AG04450 (cell line): ENCODE data around the gene RILP. TPM values are rescaled to one million over a fixed set of nuclear protein-coding genes. Genes with fewer than 3 reads are reported as not detected.
"Not testable (repeated sequence)": the region's sequence is repeated elsewhere in the genome, so short reads cannot be mapped to it uniquely, and the experiment has no call there.

Experiments used
- CTCF ChIA-PET: fragments of 300-600, 350-600 bp; formaldehyde crosslinking; extraction: SDS; loops from one replicate; lab custom pipeline; 2022; ENCODE audit warnings: antibody characterized with exemption, inconsistent platforms; lab: Charles Lee
- POLR2A ChIA-PET: fragments of 350-600 bp; formaldehyde crosslinking; extraction: SDS; loops from one replicate; lab custom pipeline; 2021; ENCODE audit warnings: antibody characterized with exemption, inconsistent platforms; lab: Yijun Ruan, JAX
- DNase-seq: peaks from one replicate; pipeline ENCODE4 v3.0.0-alpha.2; 2011; ENCODE audit warnings: low read depth, low spot score
- H3K27ac ChIP-seq: one replicate; pipeline ENCODE4 v1.5.1; 2012; ENCODE audit warnings: low read depth, low read length, control low read depth
- H3K27me3 ChIP-seq: one replicate; pipeline ENCODE4 v1.6.0; 2012; ENCODE audit warnings: low read length; ENCODE audit not compliant: control insufficient read depth, insufficient read depth
- H3K4me3 ChIP-seq: 2 replicates; pipeline ENCODE4 v1.5.1; 2011; ENCODE audit warnings: mild to moderate bottlenecking, low read depth, low read length, control low read depth
- H3K9me3 ChIP-seq: 2 replicates; pipeline ENCODE4 v1.5.1; 2012; ENCODE audit warnings: low read length; ENCODE audit not compliant: control insufficient read depth, insufficient read depth
- CTCF ChIP-seq: IDR thresholded peaks from 2 replicates; pipeline ENCODE4 v1.5.1; 2011; ENCODE audit warnings: low read depth, low read length, control low read depth, inconsistent platforms
- polyA minus RNA-seq: library from RNA; depleted of rRNA, polyadenylated mRNA; stranded (reverse); fragments of >200 nt; gene quantifications from 2 replicates; pipeline ENCODE4 v1.2.3, GENCODE V29; 2011; rRNA and poly(A)+ RNA removed
- polyA plus RNA-seq: library from polyadenylated mRNA; depleted of rRNA; stranded (reverse); fragments of >200 nt; gene quantifications from 2 replicates; pipeline ENCODE4 v1.2.3, GENCODE V29; 2011; rRNA removed

RILP gene
- polyA plus RNA-seq (5.8 and 9.3 TPM in 2 replicates), polyA minus RNA-seq (3.3 and 4.0 TPM in 2 replicates)

GRCh38 chr17:1649844-1650501 lies at the start of gene RILP:
Gene RILP (minus strand): TSS chr17:1649866. CDS start chr17:1649804, 62 bp downstream.
- Histone ChIP-seq H3K27ac (peak within 1 kb of the TSS; percentile 57), H3K9me3 (no peaks in the 10 kb centered on the region), H3K27me3 (no peaks in the 10 kb centered on the region), H3K4me3 (peak within 1 kb of the TSS; percentile 63)
- ChIA-PET CTCF (interaction anchor here (0.6 to 3.8 kb wide), 13 partner anchors 9 to 421 kb away, joined by 3 to 71 read pairs (median 4); no protein-coding TSS in a partner anchor), POLR2A (interaction anchor here (0.6 to 4.5 kb wide), 7 partner anchors 11 to 225 kb away, joined by 3 to 48 read pairs (median 8); no protein-coding TSS in a partner anchor)
- no peak for TF ChIP-seq CTCF
- DNase-seq, result no peak

GRCh38 chr17:1697681-1698080 lies 48.0 kb upstream of the RILP start:
- peaks cover 5% of the 10 kb centered on the region for H3K9me3 ChIP-seq
- DNase-seq, result no peak
- H3K27ac ChIP-seq, result no peak overlapping the region
- H3K4me3 ChIP-seq, result no peak overlapping the region
- ChIA-PET POLR2A (no interaction called here), CTCF (no interaction called here)
- TF ChIP-seq CTCF, result no peak
- H3K27me3 ChIP-seq, result no peaks in the 10 kb centered on the region

- peaks cover 10% of the 10 kb centered on the region for H3K9me3 ChIP-seq
- H3K4me3 ChIP-seq, result no peak overlapping the region
- no peak overlapping the region for H3K27ac ChIP-seq
- DNase-seq, result no peak
- POLR2A ChIA-PET, result no interaction called here
- no peak for TF ChIP-seq CTCF
- CTCF ChIA-PET, result no interaction called here
- H3K27me3 ChIP-seq, result no peaks in the 10 kb centered on the region
Measured at GRCh38 chr17:1695365-1695764, 45.7 kb upstream of the RILP start.

- ChIA-PET CTCF (no interaction called here), POLR2A (no interaction called here)
- Histone ChIP-seq H3K9me3 (peaks cover 10% of the 10 kb centered on the region), H3K4me3 (no peak overlapping the region), H3K27ac (no peak overlapping the region), H3K27me3 (no peaks in the 10 kb centered on the region)
- DNase-seq, result no peak
- TF ChIP-seq CTCF, result no peak
Measured at GRCh38 chr17:1693339-1693738, 43.7 kb upstream of the RILP start.

- POLR2A ChIA-PET, result no interaction called here
- TF ChIP-seq CTCF, result no peak
- H3K27me3 ChIP-seq, result no peaks in the 10 kb centered on the region
- H3K27ac ChIP-seq, result no peak overlapping the region
- CTCF ChIA-PET, result no interaction called here
- H3K4me3 ChIP-seq, result no peak overlapping the region
- H3K9me3 ChIP-seq, result peaks cover 10% of the 10 kb centered on the region
- no peak for DNase-seq
Measured at GRCh38 chr17:1690544-1691221, 41.0 kb upstream of the RILP start.

- DNase-seq, H3K27ac ChIP-seq, POLR2A ChIA-PET, H3K27me3 ChIP-seq, H3K4me3 ChIP-seq, CTCF ChIA-PET: not testable (repeated sequence)
- peaks cover 10% of the 10 kb centered on the region for H3K9me3 ChIP-seq
Measured at GRCh38 chr17:1688405-1688804, 38.7 kb upstream of the RILP start.
